A549 treated with AZD2906 at 1 μM for 4 hours (cell line): Measurements from ENCODE around the gene PFDN4. TPM values are rescaled to one million over a fixed set of nuclear protein-coding genes. Genes with fewer than 3 reads are reported as not detected.

Experiments
- total RNA-seq: library from RNA; stranded (reverse); fragments of 200-300 nt; extraction: Qiagen RNA extraction; gene quantifications from 5 replicates; pipeline ENCODE4 v1.2.3, GENCODE V29; 2022

PFDN4 gene, protein sequence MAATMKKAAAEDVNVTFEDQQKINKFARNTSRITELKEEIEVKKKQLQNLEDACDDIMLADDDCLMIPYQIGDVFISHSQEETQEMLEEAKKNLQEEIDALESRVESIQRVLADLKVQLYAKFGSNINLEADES
- 35.7 to 52.6 TPM (median 42.7 TPM) in 5 replicates for total RNA-seq

GRCh38 chr20:54207743-54208547, at the start of gene PFDN4:
Gene PFDN4 (plus strand): TSS chr20:54208087. CDS start chr20:54208101, 14 bp downstream.

DNA sequence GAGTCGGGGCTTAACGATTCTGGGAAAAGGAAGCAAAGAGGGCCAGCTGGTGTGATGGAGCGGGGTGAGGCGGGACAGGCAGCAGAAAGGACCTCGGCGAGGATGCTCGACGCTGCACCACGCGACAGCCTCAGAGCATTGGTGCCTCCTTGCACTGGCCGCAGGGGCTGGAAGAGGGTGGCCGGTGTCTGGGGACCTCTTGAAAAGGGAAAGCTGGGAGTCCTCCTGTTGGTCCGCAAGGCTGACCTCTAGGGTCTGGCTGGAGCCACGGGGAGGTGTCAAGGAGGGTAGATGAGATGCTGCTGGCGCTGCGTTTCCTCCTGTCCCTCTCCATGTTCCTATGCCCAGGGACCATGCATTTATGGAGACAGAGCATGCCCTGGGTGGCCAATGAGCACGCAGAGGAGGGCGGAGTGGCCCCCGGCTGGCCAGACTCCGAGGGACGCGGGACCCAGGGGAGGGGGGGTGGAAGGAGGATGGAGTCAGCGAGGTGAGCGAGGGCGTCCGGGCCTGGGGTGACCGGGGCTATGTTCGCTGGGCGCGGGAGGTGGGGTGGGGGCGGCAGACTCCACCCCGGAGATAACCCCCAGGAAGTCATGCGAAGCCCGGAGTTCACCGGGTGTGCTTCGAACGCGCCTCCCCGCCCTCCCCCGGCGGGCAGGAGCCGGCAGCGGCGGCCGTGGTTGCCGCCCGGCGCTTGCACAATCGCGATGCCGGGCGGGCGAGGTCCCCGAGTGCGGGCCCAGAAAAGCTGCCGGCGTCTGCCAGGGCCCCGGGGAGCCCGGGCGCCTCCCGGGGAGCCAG, 34.0 kb upstream of the PFDN4 start, which contains the start of gene CYP24A1:
CYP24A1 (minus strand) TSS at position 334 of the 804 bp plus-strand sequence. CDS start 407 bp downstream, outside the sequence.

Other genes with a start within 250 kb of the PFDN4 start
- 0.37 to 0.66 TPM (median 0.49 TPM) in 5 replicates for gene BCAS1, start 137.5 kb upstream of the PFDN4 start, total RNA-seq
- 48.3 to 76.0 TPM (median 65.1 TPM) in 5 replicates for gene CYP24A1, start 34.1 kb upstream of the PFDN4 start, total RNA-seq